Stimulated activated CD8-positive, alpha-beta memory T cell treated with anti-CD3 and anti-CD28 coated beads, Interleukin-15, amount 100 ng/mL, for 4 hours (primary cell): ENCODE data around the gene BNC2.

ENCODE experiments used
- DNase-seq, 2 donors: peaks; one replicate each; pipeline ENCODE4 v3.0.0-alpha.2; 2020; ENCODE audit warnings: low read depth in 2 of 2

The BNC2 gene

GRCh38 chr9:16767366-16767765 lies 103.1 kb downstream of the BNC2 start:
- DNase-seq = no peak

GRCh38 chr9:16763946-16764345 lies 106.5 kb downstream of the BNC2 start:
- DNase-seq = no peak

GRCh38 chr9:16755467-16756160 lies 114.9 kb downstream of the BNC2 start:
- DNase-seq = no peak

- no peak for DNase-seq
Observed at GRCh38 chr9:16754662-16755061, 115.8 kb downstream of the BNC2 start.

- DNase-seq = no peak
Observed at GRCh38 chr9:16753256-16753655, 117.2 kb downstream of the BNC2 start.

- DNase-seq = no peak
Observed at GRCh38 chr9:16752601-16753000, 117.9 kb downstream of the BNC2 start.

GRCh38 chr9:16750553-16750952 lies 119.9 kb downstream of the BNC2 start:
- no peak for DNase-seq

GRCh38 chr9:16745359-16745758 lies 125.1 kb downstream of the BNC2 start:
- no peak for DNase-seq

- DNase-seq = no peak
Observed at GRCh38 chr9:16744394-16744793, 126.1 kb downstream of the BNC2 start.

- no peak for DNase-seq
Observed at GRCh38 chr9:16743375-16743774, 127.1 kb downstream of the BNC2 start.

- DNase-seq = no peak
Observed at GRCh38 chr9:16735001-16735400, 135.5 kb downstream of the BNC2 start.

- DNase-seq = no peak
Observed at GRCh38 chr9:16732546-16732945, 137.9 kb downstream of the BNC2 start.

- no peak for DNase-seq
Observed at GRCh38 chr9:16730162-16730561, 140.3 kb downstream of the BNC2 start.

- no peak for DNase-seq
Observed at GRCh38 chr9:16729651-16730050, 140.8 kb downstream of the BNC2 start.

GRCh38 chr9:16728137-16728508 lies 142.3 kb downstream of the BNC2 start:
- DNase-seq = no peak

- no peak for DNase-seq
Observed at GRCh38 chr9:16727452-16728136, 142.9 kb downstream of the BNC2 start.

- DNase-seq = no peak
Observed at GRCh38 chr9:16726718-16727451, 143.6 kb downstream of the BNC2 start.

- no peak for DNase-seq
Observed at GRCh38 chr9:16726029-16726428, 144.4 kb downstream of the BNC2 start.

GRCh38 chr9:16725066-16725465 lies 145.4 kb downstream of the BNC2 start:
- no peak for DNase-seq

GRCh38 chr9:16721972-16722371 lies 148.5 kb downstream of the BNC2 start:
- no peak for DNase-seq

GRCh38 chr9:16720386-16720785 lies 150.1 kb downstream of the BNC2 start:
- DNase-seq = no peak

- DNase-seq = no peak
Observed at GRCh38 chr9:16719921-16720320, 150.5 kb downstream of the BNC2 start.

- DNase-seq = no peak
Observed at GRCh38 chr9:16718952-16719351, 151.5 kb downstream of the BNC2 start.
